ENCODE measurements around the gene ZNF12.
"Not testable (repeated sequence)": the region's sequence is repeated elsewhere in the genome, so short reads cannot be mapped to it uniquely, and the experiment has no call there.

- TF ChIP-seq CTCF (IDR thresholded peaks at IDR 0.05; ENCODE audit: insufficient read depth, low read depth, low read length); EZH2 (IDR thresholded peaks at IDR 0.05; ENCODE audit: insufficient read depth, low read length): not testable (repeated sequence)
Measured at GRCh38 chr7:6750173-6750572, 43.4 kb upstream of the ZNF12 start.
